ENCODE results near the gene GRID1.

GRCh38 chr10:86315549-86315942 lies 51.0 kb downstream of the GRID1 start:
- TF ChIP-seq POLR2A (IDR thresholded peaks at IDR 0.05), result no peak
- TF ChIP-seq CTCF (IDR thresholded peaks at IDR 0.05), result no peak
